Measurements from ENCODE around the gene GSPT1.
A peak's percentile ranks its signal among the peaks of the same experiment; 100 is the strongest.
"Not testable (repeated sequence)": the region's sequence is repeated elsewhere in the genome, so short reads cannot be mapped to it uniquely, and the experiment has no call there.

GSPT1 gene

GRCh38 chr16:11915644-11916523 lies at the start of gene GSPT1:
GSPT1 (minus strand) TSS chr16:11915956; CDS start chr16:11915720, 236 bp downstream.
- DNase-seq (ENCODE audit: low read depth in 2 of 2), result peak; percentile 98

- DNase-seq (ENCODE audit: low read depth in 2 of 2), result no peak
Measured at GRCh38 chr16:11964761-11965551, 49.2 kb upstream of the GSPT1 start, which contains the start of gene TNFRSF17. TNFRSF17 (plus strand) TSS chr16:11965210; CDS start chr16:11965325, 115 bp downstream.

GRCh38 chr16:11963706-11964105 lies 48.0 kb upstream of the GSPT1 start:
- no peak for DNase-seq (ENCODE audit: low read depth in 2 of 2)

GRCh38 chr16:11962978-11963377 lies 47.2 kb upstream of the GSPT1 start:
- not testable (repeated sequence) for DNase-seq (ENCODE audit: low read depth in 2 of 2)

GRCh38 chr16:11962457-11962856 lies 46.7 kb upstream of the GSPT1 start:
- not testable (repeated sequence) for DNase-seq (ENCODE audit: low read depth in 2 of 2)

GRCh38 chr16:11957591-11958395 lies 42.0 kb upstream of the GSPT1 start:
- DNase-seq (ENCODE audit: low read depth in 2 of 2), result no peak

- DNase-seq (ENCODE audit: low read depth in 2 of 2), result no peak
Measured at GRCh38 chr16:11956558-11956957, 40.8 kb upstream of the GSPT1 start.

- no peak for DNase-seq (ENCODE audit: low read depth in 2 of 2)
Measured at GRCh38 chr16:11955713-11956123, 40.0 kb upstream of the GSPT1 start.

GRCh38 chr16:11953576-11953975 lies 37.8 kb upstream of the GSPT1 start:
- DNase-seq (ENCODE audit: low read depth in 2 of 2), result not testable (repeated sequence)

- DNase-seq (ENCODE audit: low read depth in 2 of 2), result no peak
Measured at GRCh38 chr16:11950388-11950787, 34.6 kb upstream of the GSPT1 start.

- no peak for DNase-seq (ENCODE audit: low read depth in 2 of 2)
Measured at GRCh38 chr16:11949527-11949926, 33.8 kb upstream of the GSPT1 start.

GRCh38 chr16:11948819-11949218 lies 33.1 kb upstream of the GSPT1 start:
- DNase-seq (ENCODE audit: low read depth in 2 of 2), result no peak

- no peak for DNase-seq (ENCODE audit: low read depth in 2 of 2)
Measured at GRCh38 chr16:11946433-11946832, 30.7 kb upstream of the GSPT1 start.

GRCh38 chr16:11941945-11942344 lies 26.2 kb upstream of the GSPT1 start, which contains the start of gene NPIPB2:
NPIPB2 (minus strand) TSS chr16:11942045; CDS start chr16:11942045, 0 bp downstream.
- DNase-seq (ENCODE audit: low read depth in 2 of 2), result not testable (repeated sequence)

- not testable (repeated sequence) for DNase-seq (ENCODE audit: low read depth in 2 of 2)
Measured at GRCh38 chr16:11927350-11927749, 11.6 kb upstream of the GSPT1 start.

GRCh38 chr16:11924046-11924445 lies 8.3 kb upstream of the GSPT1 start:
- DNase-seq (ENCODE audit: low read depth in 2 of 2), result not testable (repeated sequence)

GRCh38 chr16:11916524-11917285 lies 949 bp upstream of the GSPT1 start:
- no peak for DNase-seq (ENCODE audit: low read depth in 2 of 2)

- DNase-seq (ENCODE audit: low read depth in 2 of 2), result no peak
Measured at GRCh38 chr16:11915114-11915643, 577 bp downstream of the GSPT1 start.

GRCh38 chr16:11914210-11915113 lies 1.3 kb downstream of the GSPT1 start:
- no peak for DNase-seq (ENCODE audit: low read depth in 2 of 2)
